ENCODE measurements around the gene PBX1. TPM values are rescaled to one million over a fixed set of nuclear protein-coding genes. Genes with fewer than 3 reads are reported as not detected.

The PBX1 gene
- total and polyA plus RNA-seq, 4 donors, result 2.2 to 17.3 (median 5.1) TPM

GRCh38 chr1:164610538-164611222, 51.7 kb downstream of the PBX1 start (continued):
- no peak for TF ChIP-seq ZBTB33 (IDR thresholded peaks at IDR 0.05)
- TF ChIP-seq CTCF (IDR thresholded peaks at IDR 0.05; ENCODE audit: low read depth, low read length, missing input control), result no peak
- TF ChIP-seq FOXA1 (IDR thresholded peaks at IDR 0.05), result no peak
- no peak for TF ChIP-seq TAF1 (conservative IDR thresholded peaks at IDR 0.05)

- peaks cover 0 to 2% (median under 1%) of the 10 kb centered on the region in 4 donors for H3K4me1 ChIP-seq (ENCODE audit: control insufficient read depth in 4 of 4, insufficient read depth in 4 of 4, low read length in 3 of 4)
- no peaks in the 10 kb centered on the region for H3K9me3 ChIP-seq (ENCODE audit: control insufficient read depth in 4 of 4, low read length in 3 of 4)
- no peak overlapping the region for H3K4me3 ChIP-seq (ENCODE audit: low read depth in 1 of 3, low read length in 3 of 3)
- TF ChIP-seq HNF4A (conservative IDR thresholded peaks at IDR 0.05), result no peak
- no peak for TF ChIP-seq RXRA (IDR thresholded peaks at IDR 0.05)
- TF ChIP-seq FOXA1 (IDR thresholded peaks at IDR 0.05), result no peak
- TF ChIP-seq JUND (IDR thresholded peaks at IDR 0.05), result no peak
- no peak for TF ChIP-seq EGR1 (IDR thresholded peaks at IDR 0.05; ENCODE audit: low read depth in 2 of 2)
- no peak for TF ChIP-seq ZBTB33 (IDR thresholded peaks at IDR 0.05)
- no peak for TF ChIP-seq CTCF (IDR thresholded peaks at IDR 0.05; ENCODE audit: low read depth, low read length, missing input control)
- TF ChIP-seq SP1 (IDR thresholded peaks at IDR 0.05), result peak; percentile 19
- no peak overlapping the region for H3K27ac ChIP-seq (ENCODE audit: low read depth in 1 of 2, low read length in 2 of 2)
- 75% methylated on average over 11 of the region's 11 CpGs for WGBS
- H3K27me3 ChIP-seq (ENCODE audit: control insufficient read depth in 4 of 4, insufficient read depth in 4 of 4, low read length in 3 of 4), result no peaks in the 10 kb centered on the region
- H3K9ac ChIP-seq (ENCODE audit: low read depth in 1 of 2, low read length in 2 of 2), result no peak overlapping the region
- DNase-seq (ENCODE audit: low spot score), result no peak
- H3K36me3 ChIP-seq (ENCODE audit: control insufficient read depth in 4 of 4, insufficient read depth in 3 of 4, low read depth in 1 of 4, low read length in 3 of 4), result no peaks in the 10 kb centered on the region
Measured at GRCh38 chr1:164611754-164612642, 53.0 kb downstream of the PBX1 start.
